ENCODE data around the gene NODAL.

The NODAL gene

DNA sequence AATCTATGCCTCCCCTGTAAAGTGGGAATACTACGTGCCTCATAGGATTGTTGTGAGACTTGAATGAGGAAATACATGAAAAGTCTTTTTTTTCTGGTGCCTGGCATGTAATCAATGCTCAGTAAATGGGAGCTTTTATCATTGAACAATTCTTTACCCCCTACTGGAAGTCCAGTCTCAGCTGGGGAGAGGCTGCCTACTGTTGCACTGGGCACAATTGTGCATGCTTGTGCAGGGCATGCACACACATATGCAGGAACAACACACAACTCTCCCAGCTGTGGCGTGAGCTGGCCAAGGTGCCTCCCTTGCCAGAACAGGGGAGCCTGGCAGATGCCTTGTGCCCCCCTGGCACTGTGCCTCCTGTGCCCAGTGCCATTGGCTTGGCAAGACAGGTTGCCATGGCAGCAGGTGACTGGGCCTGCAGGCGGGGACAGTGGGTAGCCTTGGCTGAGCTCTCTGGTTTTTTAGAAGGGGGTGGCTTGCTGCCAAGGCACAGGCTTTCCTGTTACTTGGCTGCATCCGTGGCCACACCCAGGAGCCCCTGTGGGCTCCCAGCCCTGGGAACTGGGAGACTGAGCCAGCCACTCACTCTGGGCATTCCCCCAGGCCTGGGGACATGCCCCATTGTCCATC, 21.0 kb upstream of the NODAL start:
- no peak for DNase-seq

DNA sequence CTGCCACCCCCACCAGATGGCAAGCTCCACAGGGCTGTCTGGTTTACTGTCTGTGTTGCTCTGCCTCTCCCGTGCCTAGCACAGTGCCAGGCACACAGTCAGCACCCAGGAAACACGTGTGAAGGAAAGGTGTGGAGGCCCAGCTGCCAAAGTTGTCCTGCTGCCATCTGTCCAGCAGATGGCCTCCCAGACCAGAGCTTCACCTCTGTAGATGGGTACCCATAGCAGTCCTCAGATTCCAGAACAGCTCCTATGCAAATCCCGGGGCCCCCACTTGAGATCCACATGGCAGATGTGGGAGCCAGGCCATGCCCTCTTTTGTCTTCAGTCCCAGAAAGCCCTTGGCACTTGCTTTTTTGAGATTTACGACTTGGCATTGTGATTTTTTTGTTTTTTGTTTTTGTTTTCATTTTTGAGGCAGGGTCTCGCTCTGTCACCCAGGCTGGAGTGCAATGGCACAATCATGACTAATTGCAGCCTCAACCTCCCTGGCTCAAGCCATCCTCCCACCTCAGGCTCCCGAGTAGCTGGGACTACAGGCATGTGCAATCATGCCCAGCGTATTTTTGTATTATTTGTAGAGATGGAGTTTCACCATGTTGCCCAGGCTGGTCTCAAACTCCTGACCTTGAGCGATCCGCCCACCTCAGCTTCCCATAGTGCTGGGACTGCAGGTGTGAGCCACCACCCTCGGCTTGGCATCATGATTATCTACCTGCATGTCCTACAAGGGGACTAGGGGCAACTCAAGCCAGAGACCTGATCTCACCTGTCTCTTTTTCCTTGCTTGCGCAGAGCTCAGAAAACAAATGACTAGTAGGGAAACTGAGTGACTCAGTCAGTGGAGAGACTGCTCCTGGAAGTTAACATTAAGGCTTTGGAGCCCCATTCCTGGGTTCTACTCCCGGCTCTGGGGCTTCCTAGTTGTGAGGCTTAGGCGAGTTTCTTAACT, 20.2 kb upstream of the NODAL start:
- DNase-seq, result peak; percentile 77

DNA sequence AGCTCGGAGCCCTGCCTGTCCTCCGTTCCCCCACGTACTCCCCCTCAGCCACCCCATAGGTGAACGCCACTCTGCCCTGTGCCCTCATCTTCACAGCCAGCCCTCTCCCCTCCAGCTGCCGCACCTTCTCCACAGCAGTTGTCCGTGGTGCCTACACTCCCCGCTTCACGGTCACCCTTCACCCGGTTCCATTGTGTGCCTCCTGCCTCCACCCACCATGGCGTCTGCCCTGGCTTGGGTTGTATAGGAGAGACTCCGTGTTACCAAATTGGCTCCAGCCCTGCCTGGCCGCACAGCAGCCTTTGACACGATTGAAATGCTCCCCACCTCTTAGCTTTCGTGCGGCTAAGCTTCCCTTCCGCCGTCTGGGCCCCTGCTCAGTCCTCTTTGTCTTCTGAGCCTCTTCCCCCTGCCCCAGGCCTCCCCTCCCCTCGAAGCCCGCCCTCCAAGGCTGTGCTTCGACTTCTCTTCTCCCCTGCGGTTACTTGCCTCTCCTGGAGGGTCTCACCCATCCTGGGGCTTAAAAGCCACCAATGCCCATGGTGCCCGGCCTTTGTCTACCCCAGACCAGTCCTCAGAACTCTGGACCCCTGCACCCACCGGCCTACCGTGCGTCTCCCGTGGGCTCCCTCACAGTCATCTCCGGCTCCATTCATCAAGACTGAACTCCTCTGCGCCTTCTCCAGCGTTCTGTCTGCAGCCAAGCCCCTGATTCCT, 18.5 kb upstream of the NODAL start:
- DNase-seq, result no peak

DNA sequence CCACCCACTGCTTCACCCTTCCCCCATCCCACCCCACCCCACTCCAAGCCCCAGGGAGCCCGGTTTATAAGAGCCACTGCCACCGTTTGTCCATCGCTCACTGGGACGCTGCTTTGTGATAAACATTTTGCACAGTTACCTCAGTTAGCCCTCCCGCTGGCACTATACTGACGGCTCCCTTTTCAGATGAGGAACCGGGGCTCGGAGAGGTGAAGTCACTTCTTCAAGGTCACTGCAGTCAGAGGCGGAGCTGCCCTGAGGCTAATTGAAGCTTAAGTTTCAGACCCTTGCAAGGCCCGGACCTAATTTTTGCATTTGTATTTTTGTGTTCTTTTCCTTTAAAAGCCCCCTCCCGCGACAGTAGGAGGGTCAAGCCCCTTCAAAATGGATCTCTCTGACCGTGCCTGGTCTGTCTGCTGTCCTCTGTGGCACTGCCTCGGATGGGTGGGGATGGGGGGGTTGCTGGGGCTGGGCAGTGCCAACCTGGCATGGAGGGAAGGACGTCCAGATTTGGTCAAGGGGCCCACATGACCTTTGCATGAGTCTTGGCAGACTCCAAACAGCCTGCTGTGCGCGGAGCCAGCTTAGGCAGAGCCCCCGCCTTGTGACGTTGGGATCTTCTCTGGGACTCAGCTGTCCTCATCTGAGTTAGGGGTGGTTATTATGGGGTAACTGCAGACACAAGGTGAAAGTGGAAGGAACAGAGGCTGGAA, 17.7 kb upstream of the NODAL start:
- DNase-seq, result no peak

DNA sequence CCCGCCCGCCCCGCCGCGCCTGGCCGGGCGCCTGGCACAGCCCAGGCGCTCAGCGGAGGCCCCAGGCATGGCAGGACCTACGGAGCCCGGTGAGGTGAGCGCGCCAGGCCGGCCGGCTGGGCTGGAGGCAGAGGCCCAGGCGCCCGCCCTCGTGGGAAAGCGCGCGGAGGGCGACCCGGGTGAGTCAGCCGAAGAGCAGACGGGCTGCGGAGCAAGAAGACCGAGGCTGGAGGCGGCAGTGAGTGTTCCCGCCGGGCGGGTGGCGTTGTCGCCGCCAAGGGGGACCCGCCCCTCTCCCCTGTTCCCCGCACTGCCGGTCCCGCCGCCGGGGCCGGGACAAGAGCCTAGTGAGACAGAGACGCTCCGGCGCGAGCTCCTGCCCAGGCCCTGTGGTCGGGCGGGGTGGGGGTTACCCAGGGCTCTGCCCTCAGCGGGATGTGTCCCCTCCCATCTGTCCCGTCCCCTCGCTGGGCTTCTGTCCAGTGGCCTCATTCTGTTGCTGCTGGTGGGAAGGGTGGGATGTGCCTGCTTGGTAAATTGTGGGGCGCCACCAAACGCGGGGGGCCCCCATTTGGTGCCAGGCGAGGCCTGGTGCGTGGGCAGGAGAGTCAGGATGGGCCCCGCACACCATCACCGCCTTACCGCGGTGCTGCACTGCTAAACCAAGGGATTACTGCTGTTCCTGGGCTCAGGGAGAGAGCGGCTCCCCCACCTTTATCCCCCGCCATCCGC, 17.0 kb upstream of the NODAL start:
- DNase-seq, result peak; percentile 50

DNA sequence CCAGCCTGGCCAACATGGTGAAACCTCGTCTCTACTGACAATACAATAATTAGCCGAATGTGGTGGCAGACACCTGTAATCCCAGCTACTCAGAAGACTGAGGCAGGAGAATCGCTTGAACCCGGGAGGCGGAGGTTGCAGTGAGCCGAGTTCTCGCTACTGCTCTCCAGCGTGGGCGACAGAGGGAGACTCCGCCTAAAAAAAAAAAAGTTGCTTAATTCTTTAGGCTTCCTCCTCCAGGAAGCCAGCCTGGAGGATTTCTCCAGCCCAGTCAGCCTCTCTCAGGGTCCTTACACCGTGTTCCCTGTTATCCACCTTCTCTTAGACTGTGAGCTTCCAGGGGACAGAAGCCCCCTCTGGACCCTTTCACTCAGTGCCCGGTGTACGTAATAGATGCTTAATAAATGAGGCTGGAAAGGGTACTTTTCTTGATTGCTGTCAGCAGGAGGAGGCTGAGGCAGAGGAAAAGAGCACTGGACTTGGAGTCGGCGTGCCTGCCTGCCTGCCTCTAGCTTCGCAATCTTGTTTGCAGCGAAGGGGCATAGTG, 16.4 kb upstream of the NODAL start:
- DNase-seq, result no peak

DNA sequence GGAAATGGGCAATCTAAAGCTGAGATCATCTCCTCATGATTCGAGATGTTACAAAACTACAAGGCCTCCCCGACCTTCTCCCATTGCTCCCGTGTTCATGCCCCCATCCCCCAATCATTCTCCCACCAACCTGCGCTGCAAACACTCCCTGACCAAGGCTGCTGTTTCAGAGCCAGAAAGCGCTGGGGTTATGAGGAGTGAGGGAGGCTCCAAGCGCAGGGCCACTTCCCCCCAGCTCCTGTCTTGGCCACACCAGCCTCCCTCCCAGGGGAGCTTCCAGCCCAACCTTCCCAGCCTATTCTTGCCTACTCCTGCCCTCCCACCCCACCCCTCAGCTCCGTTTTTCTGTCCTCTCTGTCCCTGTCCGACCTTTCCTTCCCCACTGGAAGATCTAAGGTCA, 14.7 kb upstream of the NODAL start:
- no peak for DNase-seq

DNA sequence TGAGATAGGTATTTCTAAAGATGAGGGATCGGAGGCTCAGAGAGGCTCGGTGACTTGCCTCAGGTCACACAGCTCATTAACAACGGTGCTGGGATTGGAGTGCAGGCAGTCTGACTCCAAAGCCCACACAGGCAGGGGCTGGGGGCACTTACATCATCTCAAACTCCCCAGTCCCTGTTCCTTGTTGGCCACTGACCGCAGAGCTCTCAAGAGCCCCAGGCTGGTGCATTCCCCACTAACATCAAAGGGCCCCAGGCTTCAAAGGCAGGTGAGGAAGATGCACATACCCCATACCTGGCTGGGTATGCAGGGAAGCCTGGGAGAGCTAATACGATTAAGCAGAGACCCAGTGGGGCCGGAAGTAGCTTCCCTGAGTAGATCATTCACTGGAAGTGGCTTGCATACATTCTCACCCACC, 13.7 kb upstream of the NODAL start:
- no peak for DNase-seq

DNA sequence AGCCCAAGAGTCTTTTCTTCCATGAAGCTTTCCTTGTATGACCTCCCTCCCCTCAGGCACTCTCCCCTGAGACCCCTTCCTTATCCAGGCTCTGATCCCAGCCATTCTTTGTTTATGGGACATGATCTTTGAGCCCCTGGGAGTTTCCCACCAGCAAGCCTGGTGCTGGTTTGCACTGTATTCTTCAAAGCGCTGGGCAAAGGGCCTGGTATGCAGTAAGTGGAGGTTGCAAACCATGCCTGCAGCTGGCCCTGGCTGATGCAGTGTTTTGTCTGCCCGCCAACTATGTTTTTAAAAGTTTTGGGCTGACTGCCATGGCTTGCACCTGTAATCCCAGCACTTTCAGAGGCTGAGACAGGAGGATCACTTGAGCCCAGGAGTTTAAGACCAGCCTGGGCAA, 6.8 kb upstream of the NODAL start:
- no peak for DNase-seq

DNA sequence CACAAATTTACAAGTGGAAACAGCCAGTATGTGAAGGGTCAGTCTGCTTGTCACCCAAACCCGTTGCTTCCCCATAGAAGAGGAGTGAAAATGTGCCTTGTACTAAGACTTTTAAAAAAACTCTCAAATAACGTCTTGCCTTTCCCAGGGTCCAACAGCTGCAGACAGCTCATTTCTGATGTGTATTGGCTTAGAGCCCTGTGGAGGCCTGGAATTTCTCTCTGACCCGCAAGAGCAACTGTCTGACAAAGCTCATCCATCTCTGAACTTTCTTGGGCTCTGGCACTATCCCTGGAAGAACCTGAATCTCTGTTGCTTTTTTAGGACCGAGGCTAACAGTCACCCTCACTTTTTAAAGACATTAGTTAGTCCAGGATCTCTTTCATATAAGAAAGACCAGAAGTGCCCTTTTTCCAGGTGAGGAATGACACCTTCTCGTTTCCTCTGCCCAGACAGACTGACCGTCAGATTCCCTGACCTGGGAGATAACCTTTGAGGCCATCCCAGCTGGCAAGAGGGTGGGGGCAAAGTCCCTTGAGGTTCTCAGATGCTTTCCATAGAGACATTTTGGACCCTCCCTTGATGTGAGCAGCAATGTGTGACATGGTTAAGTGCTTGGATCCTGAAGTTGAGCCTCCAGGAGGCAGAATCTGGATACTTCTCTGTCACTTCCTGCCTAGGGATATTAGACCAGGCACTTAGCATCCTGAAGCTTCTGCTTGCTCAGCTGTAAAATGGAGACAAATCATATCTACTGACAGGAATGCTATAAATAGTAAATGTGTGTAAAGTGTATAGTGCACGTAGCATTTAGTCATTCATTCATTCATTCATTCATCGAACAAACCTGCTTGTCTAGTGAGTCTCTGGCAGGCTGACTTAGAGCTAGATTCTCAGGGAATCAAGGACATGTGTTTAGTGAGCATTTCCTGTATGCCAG, 4.5 kb upstream of the NODAL start:
- DNase-seq, result no peak

DNA sequence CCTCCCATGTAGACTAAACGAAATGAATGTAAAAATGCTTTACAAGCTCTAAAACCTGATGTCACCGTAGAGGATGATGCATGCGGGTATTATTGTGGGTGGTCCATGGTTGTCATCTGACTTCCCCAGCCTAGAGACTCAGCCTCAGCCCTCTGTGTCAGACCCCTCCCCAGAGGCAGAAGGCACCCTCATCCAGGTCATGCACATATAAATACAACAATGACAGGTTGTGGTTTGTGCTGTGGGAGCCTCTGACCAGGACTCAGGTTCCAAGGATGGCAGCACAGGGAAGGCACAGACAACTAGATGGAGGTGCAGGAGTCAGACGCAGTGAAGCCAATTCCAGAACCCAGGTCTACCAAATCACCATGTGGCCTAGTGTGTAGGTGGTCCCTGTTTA, 3.3 kb upstream of the NODAL start:
- no peak for DNase-seq

DNA sequence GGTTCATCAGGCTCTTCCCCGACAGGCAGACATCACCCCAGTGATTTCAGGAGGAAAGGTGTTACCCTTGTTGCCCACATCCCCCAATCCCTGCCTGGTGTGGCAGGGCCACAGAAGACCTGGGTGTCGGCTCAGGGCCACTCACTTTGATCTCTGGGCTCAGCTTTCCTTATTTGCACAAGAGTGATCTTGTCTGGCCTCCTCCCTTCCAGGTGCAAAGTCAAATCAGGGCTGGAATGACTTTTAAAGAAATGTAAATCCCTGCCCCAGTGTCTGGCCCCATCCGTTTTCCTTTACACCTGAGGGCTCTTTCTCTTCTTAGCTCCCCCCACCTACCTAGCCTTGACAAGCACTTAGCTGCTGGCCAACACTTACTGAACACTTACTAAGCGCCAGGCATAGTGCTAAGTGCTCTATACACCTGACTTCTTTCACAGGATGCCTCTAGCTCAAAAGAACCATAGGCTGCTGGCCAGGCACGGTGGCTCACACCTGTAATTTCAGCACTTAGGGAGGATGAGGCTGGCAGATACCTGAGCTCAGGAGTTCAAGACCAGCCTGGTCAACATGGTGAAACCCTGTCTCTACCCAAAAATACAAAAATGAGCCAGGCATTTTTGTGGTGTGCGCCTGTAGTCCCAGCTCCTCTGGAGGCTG, 979 bp upstream of the NODAL start:
- DNase-seq, result no peak

DNA sequence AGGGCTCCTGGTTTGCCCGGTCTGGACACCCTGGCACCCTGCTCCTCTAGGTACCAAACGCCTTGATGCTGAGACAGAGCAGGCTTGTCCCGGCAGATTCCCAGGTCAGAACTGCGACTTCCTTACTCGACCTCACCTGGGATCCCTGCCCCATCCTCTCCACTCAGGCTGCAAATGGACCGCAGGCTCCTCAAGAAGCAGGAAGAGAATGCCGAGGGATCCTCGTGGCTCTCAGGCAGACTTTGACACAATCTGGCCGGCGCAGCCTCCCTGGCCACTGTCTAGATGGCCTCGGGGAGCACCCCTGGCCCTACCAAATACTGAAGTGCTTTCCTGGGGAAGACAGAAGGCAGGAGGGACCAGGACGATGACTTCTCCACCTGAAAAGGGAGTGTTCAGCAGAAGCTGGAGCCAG, 421 bp upstream of the NODAL start:
- DNase-seq, result no peak

DNA sequence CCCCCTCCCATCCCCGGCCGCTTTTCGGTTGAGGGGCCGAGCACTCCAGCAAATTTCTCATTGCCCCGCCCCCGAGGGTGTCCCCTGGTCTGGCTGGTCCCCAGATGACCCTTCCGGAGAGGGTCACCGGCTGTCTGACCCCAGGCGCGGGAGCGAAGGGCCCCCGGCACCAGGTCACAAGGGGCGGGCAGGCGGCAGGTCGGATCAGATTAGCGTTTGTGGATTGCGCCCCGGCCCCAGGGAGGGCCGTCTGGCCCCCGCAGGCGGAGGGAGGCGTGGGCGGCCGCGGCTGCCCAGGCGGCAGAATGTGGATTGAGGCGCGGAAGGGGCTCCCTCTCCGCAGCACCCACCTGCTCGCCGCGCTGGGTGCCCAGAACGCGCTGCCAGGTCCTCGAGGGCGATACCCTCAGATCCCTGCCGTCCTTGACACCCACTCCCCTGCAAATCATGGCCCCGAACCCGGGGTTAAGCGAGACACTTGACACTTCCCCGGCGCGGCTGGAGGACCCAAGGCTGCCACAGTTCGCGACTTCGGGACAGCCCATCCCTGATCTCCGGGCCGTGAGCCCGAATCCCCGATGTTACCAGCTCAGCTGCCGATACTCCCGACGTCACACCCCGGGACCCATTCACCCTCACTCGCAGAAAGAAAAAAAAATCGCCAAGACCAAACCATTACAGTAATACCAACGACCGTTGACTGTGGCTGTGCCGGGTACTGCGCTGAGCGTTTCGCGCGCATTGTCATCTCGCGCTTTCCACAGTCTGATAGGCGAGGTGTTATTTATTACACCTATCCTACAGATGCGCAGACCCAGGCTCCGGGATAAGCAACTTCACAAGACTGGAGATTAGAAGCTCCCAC, 953 bp downstream of the NODAL start:
- DNase-seq, result peak; percentile 29

DNA sequence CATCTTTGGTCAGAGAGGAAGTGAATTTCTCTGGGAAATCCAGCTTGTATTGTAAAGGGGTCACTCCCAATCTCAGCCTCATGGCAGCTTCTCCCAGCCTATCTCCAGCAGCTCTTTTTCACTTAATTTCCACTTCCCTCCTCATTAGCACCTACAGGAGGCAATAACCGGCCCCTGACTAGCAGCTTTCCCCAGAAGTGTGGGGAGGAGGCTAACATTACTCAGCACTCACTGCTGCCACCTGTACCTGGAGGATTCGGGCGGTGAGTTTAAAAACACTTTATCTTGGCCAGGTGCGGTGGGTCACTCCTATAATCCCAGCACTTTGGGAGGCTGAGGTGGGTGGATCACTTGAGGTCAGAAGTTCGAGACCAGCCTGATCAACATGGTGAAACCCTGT, 3.8 kb downstream of the NODAL start:
- DNase-seq, result no peak

DNA sequence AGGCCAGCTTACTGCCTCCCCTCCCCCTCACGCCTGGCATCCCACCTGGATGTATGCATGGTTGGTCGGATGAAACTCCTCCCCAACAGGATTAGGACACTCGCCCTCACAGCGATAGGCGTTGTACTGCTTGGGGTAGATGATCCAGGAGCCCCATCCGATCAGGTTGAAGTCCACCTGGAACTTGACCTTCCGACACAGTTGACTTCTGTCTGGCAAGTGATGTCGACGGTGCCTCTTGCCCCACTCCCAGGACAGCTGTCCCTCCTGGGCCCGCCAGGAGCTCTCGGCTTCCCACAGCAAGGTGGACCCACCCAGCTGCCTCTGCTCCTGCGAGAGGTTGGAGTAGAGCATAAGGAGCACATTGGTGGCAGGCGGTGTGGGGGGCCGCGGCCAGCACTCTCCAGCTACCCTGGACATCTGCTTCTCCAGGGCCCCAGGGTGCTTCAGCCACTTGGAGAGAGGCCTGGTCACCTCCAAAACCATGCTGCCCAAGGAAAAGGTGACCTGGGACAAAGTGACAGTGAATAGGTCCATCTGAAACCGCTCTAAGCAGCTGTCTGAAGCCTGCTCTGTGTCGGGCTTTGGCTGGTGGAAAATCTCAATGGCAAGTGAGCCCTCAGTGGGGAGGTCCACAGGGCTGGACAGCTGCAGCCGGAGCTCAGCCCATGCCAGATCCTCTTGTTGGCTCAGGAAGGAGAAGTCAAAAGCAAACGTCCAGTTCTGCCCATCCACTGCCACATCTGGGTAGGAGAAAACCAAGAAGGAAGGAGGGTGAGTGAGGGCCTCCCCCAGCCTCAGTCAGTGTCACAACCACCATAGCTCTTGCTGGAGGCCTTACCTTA, 6.0 kb downstream of the NODAL start:
- DNase-seq, result no peak

DNA sequence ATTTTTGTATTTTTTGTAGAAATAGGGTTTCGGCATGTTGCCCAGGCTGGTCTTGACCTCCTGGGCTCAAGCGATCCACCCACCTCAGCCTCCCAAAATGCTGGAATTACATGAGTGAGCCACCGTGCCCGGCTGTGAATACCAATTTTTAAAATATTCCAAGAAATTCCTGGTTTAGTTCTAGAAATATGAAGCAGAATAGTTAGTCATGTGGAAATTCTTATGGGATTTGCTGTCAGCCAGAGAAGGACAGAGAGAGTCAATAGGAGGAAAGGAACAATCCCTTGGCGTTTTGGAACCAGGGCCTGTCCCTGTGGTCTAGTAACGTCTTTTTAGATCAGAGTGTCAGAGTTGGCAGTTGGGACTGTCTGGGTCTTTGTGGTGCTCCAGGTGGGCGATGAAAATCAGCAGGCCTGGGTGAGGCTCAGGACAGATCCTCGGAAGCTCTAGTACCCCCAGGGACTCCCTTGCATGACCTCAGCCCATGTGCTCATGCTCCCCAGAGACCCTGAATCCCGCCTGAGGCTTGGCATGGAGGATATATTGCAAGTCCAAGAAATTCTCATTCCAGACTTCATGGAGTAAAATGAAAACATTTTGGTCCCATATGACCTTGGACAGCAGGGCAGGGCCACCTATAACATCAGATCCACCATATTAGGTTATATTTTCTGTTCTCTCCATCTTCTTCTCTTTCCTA, 7.8 kb downstream of the NODAL start:
- no peak for DNase-seq

Measured in hematopoietic multipotent progenitor cell treated with erythropoietin and hydrocortisone succinate and interleukin-3 and kit ligand, for 6 days (in vitro differentiated cells).